Measurements from ENCODE around the gene P3R3URF.

P3R3URF gene

GRCh38 chr1:46175243-46175642 lies 1.0 kb downstream of the P3R3URF start:
- H3K9me3 ChIP-seq (replicated peaks in 1 of 2; ENCODE audit: control insufficient read depth in 2 of 2, insufficient read depth in 1 of 2, low read depth in 1 of 2, low read length in 2 of 2) = no peaks in the 10 kb centered on the region
- no peak overlapping the region for H3K14ac ChIP-seq (ENCODE audit: low read length)
- H3K4me3 ChIP-seq (ENCODE audit: low read length in 2 of 2) = no peak overlapping the region
- peaks cover 11 to 20% of the 10 kb centered on the region in 2 donors for H3K4me1 ChIP-seq (ENCODE audit: control insufficient read depth in 2 of 2, insufficient read depth in 1 of 2, low read depth in 1 of 2, low read length in 2 of 2)
- no peak for DNase-seq (ENCODE audit: low spot score)
- no peak overlapping the region for H2BK5ac ChIP-seq (ENCODE audit: low read length)
- no peak overlapping the region for H2AK5ac ChIP-seq (ENCODE audit: low read depth, low read length)
- no peak overlapping the region for H3K23ac ChIP-seq (ENCODE audit: low read depth, low read length, poor library complexity)
- H3K18ac ChIP-seq (ENCODE audit: low read length) = peak overlapping the region; percentile 7
- H3K4me2 ChIP-seq (ENCODE audit: insufficient read depth, low read length, poor library complexity, severe bottlenecking) = no peak overlapping the region
- no peak overlapping the region for H4K91ac ChIP-seq (ENCODE audit: low read depth, low read length, poor library complexity)
- no peak overlapping the region for H4K8ac ChIP-seq (ENCODE audit: low read depth, low read length)
- H3K79me1 ChIP-seq (ENCODE audit: low read depth, low read length) = no peaks in the 10 kb centered on the region
- H3K36me3 ChIP-seq (replicated peaks in 1 of 2; ENCODE audit: control insufficient read depth in 2 of 2, insufficient read depth in 2 of 2, low read length in 2 of 2) = no peaks in the 10 kb centered on the region
- no CpG with 5 or more reads among the region's 3 CpGs for WGBS, 2 donors (ENCODE audit: extremely low coverage in 2 of 2, insufficient read length in 2 of 2, insufficient replicate concordance in 1 of 2)
- H3K4ac ChIP-seq (ENCODE audit: low read length) = no peak overlapping the region
- no peak overlapping the region for H3K9ac ChIP-seq (ENCODE audit: low read depth, low read length, poor library complexity)
- H3K27me3 ChIP-seq (ENCODE audit: control insufficient read depth in 3 of 3, insufficient read depth in 3 of 3, low read depth in 1 of 3, low read length in 3 of 3) = peaks cover 0 to 5% (median 0%) of the 10 kb centered on the region in 3 experiments
- no peak overlapping the region for H2BK15ac ChIP-seq (ENCODE audit: low read length)
- peak overlapping the region; percentile 69 for H2AFZ ChIP-seq (ENCODE audit: low read length)
- no peak overlapping the region for H2BK120ac ChIP-seq (ENCODE audit: low read depth, low read length)
- no peak overlapping the region for H3K27ac ChIP-seq (replicated peaks; ENCODE audit: low read length)
- no peak overlapping the region for H2BK12ac ChIP-seq (ENCODE audit: low read length)

GRCh38 chr1:46174448-46175231 lies 1.6 kb downstream of the P3R3URF start, which contains the start of gene TSPAN1:
Gene TSPAN1, plus strand, starts transcription at chr1:46175087. Its CDS starts 6,021 bp downstream, at chr1:46181108.
- Histone ChIP-seq H2BK120ac (ENCODE audit: low read depth, low read length) (no peak within 1 kb of the TSS), H2BK12ac (ENCODE audit: low read length) (peak within 1 kb of the TSS; percentile 36), H3K4ac (ENCODE audit: low read length) (no peak within 1 kb of the TSS), H3K4me2 (ENCODE audit: insufficient read depth, low read length, poor library complexity, severe bottlenecking) (no peak within 1 kb of the TSS), H3K27me3 (ENCODE audit: control insufficient read depth in 3 of 3, insufficient read depth in 3 of 3, low read depth in 1 of 3, low read length in 3 of 3) (peaks cover 0 to 11% (median 0%) of the 10 kb centered on the region in 3 experiments), H3K27ac (replicated peaks; ENCODE audit: low read length) (no peak within 1 kb of the TSS), H4K91ac (ENCODE audit: low read depth, low read length, poor library complexity) (no peak within 1 kb of the TSS), H2BK15ac (ENCODE audit: low read length) (no peak within 1 kb of the TSS), H3K23ac (ENCODE audit: low read depth, low read length, poor library complexity) (no peak within 1 kb of the TSS), H3K14ac (ENCODE audit: low read length) (no peak within 1 kb of the TSS), H2BK5ac (ENCODE audit: low read length) (no peak within 1 kb of the TSS), H3K9me3 (replicated peaks in 1 of 2; ENCODE audit: control insufficient read depth in 2 of 2, insufficient read depth in 1 of 2, low read depth in 1 of 2, low read length in 2 of 2) (no peaks in the 10 kb centered on the region), H4K8ac (ENCODE audit: low read depth, low read length) (no peak within 1 kb of the TSS), H3K4me1 (ENCODE audit: control insufficient read depth in 2 of 2, insufficient read depth in 1 of 2, low read depth in 1 of 2, low read length in 2 of 2) (peaks cover 7 to 18% of the 10 kb centered on the region in 2 donors), H3K9ac (ENCODE audit: low read depth, low read length, poor library complexity) (no peak within 1 kb of the TSS), H3K79me1 (ENCODE audit: low read depth, low read length) (no peaks in the 10 kb centered on the region), H3K36me3 (replicated peaks in 1 of 2; ENCODE audit: control insufficient read depth in 2 of 2, insufficient read depth in 2 of 2, low read length in 2 of 2) (no peaks in the 10 kb centered on the region), H3K18ac (ENCODE audit: low read length) (peak within 1 kb of the TSS; percentile 32), H3K4me3 (ENCODE audit: low read length in 2 of 2) (no peak within 1 kb of the TSS), H2AFZ (ENCODE audit: low read length) (peak within 1 kb of the TSS; percentile 69), H2AK5ac (ENCODE audit: low read depth, low read length) (no peak within 1 kb of the TSS)
- no CpG with 5 or more reads among the region's 11 CpGs for WGBS, 2 donors (ENCODE audit: extremely low coverage in 2 of 2, insufficient read length in 2 of 2, insufficient replicate concordance in 1 of 2)
- DNase-seq (ENCODE audit: low spot score) = no peak

- no peak for DNase-seq (ENCODE audit: low spot score)
- H3K36me3 ChIP-seq (replicated peaks in 1 of 2; ENCODE audit: control insufficient read depth in 2 of 2, insufficient read depth in 2 of 2, low read length in 2 of 2) = no peaks in the 10 kb centered on the region
- H3K9me3 ChIP-seq (replicated peaks in 1 of 2; ENCODE audit: control insufficient read depth in 2 of 2, insufficient read depth in 1 of 2, low read depth in 1 of 2, low read length in 2 of 2) = no peaks in the 10 kb centered on the region
- H3K4me3 ChIP-seq (ENCODE audit: low read length in 2 of 2) = no peak overlapping the region
- no peak overlapping the region for H2BK15ac ChIP-seq (ENCODE audit: low read length)
- no peak overlapping the region for H2BK5ac ChIP-seq (ENCODE audit: low read length)
- H2AK5ac ChIP-seq (ENCODE audit: low read depth, low read length) = no peak overlapping the region
- H3K9ac ChIP-seq (ENCODE audit: low read depth, low read length, poor library complexity) = peak overlapping the region; percentile 50
- no peak overlapping the region for H2BK120ac ChIP-seq (ENCODE audit: low read depth, low read length)
- H3K79me1 ChIP-seq (ENCODE audit: low read depth, low read length) = no peaks in the 10 kb centered on the region
- no peak overlapping the region for H3K14ac ChIP-seq (ENCODE audit: low read length)
- H3K23ac ChIP-seq (ENCODE audit: low read depth, low read length, poor library complexity) = peak overlapping the region; percentile 21
- no peak overlapping the region for H4K8ac ChIP-seq (ENCODE audit: low read depth, low read length)
- no peak overlapping the region for H3K27ac ChIP-seq (replicated peaks; ENCODE audit: low read length)
- peak overlapping the region; percentile 34 for H3K18ac ChIP-seq (ENCODE audit: low read length)
- H3K27me3 ChIP-seq (ENCODE audit: control insufficient read depth in 3 of 3, insufficient read depth in 3 of 3, low read depth in 1 of 3, low read length in 3 of 3) = peaks cover 0 to 22% (median 2%) of the 10 kb centered on the region in 3 experiments
- H3K4ac ChIP-seq (ENCODE audit: low read length) = no peak overlapping the region
- peaks cover 7 to 18% of the 10 kb centered on the region in 2 donors for H3K4me1 ChIP-seq (ENCODE audit: control insufficient read depth in 2 of 2, insufficient read depth in 1 of 2, low read depth in 1 of 2, low read length in 2 of 2)
- H4K91ac ChIP-seq (ENCODE audit: low read depth, low read length, poor library complexity) = no peak overlapping the region
- no CpG with 5 or more reads among the region's 4 CpGs for WGBS, 2 donors (ENCODE audit: extremely low coverage in 2 of 2, insufficient read length in 2 of 2, insufficient replicate concordance in 1 of 2)
- no peak overlapping the region for H3K4me2 ChIP-seq (ENCODE audit: insufficient read depth, low read length, poor library complexity, severe bottlenecking)
- H2AFZ ChIP-seq (ENCODE audit: low read length) = peak overlapping the region; percentile 33
- no peak overlapping the region for H2BK12ac ChIP-seq (ENCODE audit: low read length)
These were observed 2.9 kb downstream of the P3R3URF start for GRCh38 chr1:46173361-46173856.

GRCh38 chr1:46172321-46172720 lies 4.0 kb downstream of the P3R3URF start:
- Histone ChIP-seq H3K18ac (ENCODE audit: low read length) (no peak overlapping the region), H2AK5ac (ENCODE audit: low read depth, low read length) (no peak overlapping the region), H3K4ac (ENCODE audit: low read length) (no peak overlapping the region), H2BK15ac (ENCODE audit: low read length) (no peak overlapping the region), H3K4me3 (ENCODE audit: low read length in 2 of 2) (no peak overlapping the region), H2BK5ac (ENCODE audit: low read length) (no peak overlapping the region), H3K9me3 (replicated peaks in 1 of 2; ENCODE audit: control insufficient read depth in 2 of 2, insufficient read depth in 1 of 2, low read depth in 1 of 2, low read length in 2 of 2) (no peaks in the 10 kb centered on the region), H3K9ac (ENCODE audit: low read depth, low read length, poor library complexity) (no peak overlapping the region), H2AFZ (ENCODE audit: low read length) (no peak overlapping the region), H2BK120ac (ENCODE audit: low read depth, low read length) (no peak overlapping the region), H3K4me2 (ENCODE audit: insufficient read depth, low read length, poor library complexity, severe bottlenecking) (no peak overlapping the region), H2BK12ac (ENCODE audit: low read length) (no peak overlapping the region), H3K79me1 (ENCODE audit: low read depth, low read length) (no peaks in the 10 kb centered on the region), H3K14ac (ENCODE audit: low read length) (no peak overlapping the region), H3K23ac (ENCODE audit: low read depth, low read length, poor library complexity) (no peak overlapping the region), H3K36me3 (replicated peaks in 1 of 2; ENCODE audit: control insufficient read depth in 2 of 2, insufficient read depth in 2 of 2, low read length in 2 of 2) (no peaks in the 10 kb centered on the region), H4K8ac (ENCODE audit: low read depth, low read length) (no peak overlapping the region), H3K4me1 (ENCODE audit: control insufficient read depth in 2 of 2, insufficient read depth in 1 of 2, low read depth in 1 of 2, low read length in 2 of 2) (peaks cover 7 to 18% of the 10 kb centered on the region in 2 donors), H3K27me3 (ENCODE audit: control insufficient read depth in 3 of 3, insufficient read depth in 3 of 3, low read depth in 1 of 3, low read length in 3 of 3) (peaks cover 0 to 31% (median 5%) of the 10 kb centered on the region in 3 experiments), H3K27ac (replicated peaks; ENCODE audit: low read length) (no peak overlapping the region), H4K91ac (ENCODE audit: low read depth, low read length, poor library complexity) (no peak overlapping the region)
- no peak for DNase-seq (ENCODE audit: low spot score)
- WGBS, 2 donors (ENCODE audit: extremely low coverage in 2 of 2, insufficient read length in 2 of 2, insufficient replicate concordance in 1 of 2) = no CpG with 5 or more reads among the region's 4 CpGs

Data from neuronal stem cell (in vitro differentiated cells).